ENCODE data around the gene PMPCA.

DNA sequence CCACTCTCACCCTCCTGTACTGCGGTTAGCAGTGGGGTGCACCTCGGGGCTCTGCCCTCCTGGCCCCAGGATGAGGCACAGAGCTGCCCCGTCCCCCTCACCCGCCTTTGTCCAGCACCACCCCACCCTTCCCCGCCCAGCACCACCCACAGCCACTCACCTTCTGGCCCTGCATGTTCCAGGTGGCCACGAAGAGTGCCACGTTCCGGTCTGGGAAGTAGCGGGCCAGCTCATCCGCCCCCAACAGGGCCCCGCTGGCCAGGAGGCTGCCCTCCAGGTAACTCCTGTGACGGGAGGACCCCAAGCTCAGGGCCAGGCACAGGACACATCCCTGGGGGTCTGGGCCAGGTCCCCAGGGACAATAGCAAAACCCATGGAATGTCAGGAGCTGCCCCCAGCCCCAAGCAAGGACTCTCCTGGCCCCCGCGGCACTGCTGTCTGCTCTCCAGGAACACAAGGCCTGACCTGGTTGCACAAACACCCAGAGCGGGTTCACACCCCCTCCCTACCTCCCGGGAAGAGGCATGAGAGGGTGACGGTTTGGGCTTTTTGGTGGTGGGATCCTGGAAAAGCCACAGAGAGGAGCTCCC lies 24.2 kb downstream of the PMPCA start:
- TF ChIP-seq, protein P1, sequence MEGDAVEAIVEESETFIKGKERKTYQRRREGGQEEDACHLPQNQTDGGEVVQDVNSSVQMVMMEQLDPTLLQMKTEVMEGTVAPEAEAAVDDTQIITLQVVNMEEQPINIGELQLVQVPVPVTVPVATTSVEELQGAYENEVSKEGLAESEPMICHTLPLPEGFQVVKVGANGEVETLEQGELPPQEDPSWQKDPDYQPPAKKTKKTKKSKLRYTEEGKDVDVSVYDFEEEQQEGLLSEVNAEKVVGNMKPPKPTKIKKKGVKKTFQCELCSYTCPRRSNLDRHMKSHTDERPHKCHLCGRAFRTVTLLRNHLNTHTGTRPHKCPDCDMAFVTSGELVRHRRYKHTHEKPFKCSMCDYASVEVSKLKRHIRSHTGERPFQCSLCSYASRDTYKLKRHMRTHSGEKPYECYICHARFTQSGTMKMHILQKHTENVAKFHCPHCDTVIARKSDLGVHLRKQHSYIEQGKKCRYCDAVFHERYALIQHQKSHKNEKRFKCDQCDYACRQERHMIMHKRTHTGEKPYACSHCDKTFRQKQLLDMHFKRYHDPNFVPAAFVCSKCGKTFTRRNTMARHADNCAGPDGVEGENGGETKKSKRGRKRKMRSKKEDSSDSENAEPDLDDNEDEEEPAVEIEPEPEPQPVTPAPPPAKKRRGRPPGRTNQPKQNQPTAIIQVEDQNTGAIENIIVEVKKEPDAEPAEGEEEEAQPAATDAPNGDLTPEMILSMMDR (conservative IDR thresholded peaks at IDR 0.05; ENCODE audit: low read depth in 2 of 2) = no peak
- TF ChIP-seq EZH2 (IDR thresholded peaks at IDR 0.05; ENCODE audit: low read depth, unreplicated experiment) (no peak), NANOG (IDR thresholded peaks at IDR 0.05; ENCODE audit: borderline replicate concordance) (no peak), POLR2AphosphoS5 (IDR thresholded peaks at IDR 0.05; ENCODE audit: low read depth) (no peak), CREB1 (CRISPR knock-in tag; IDR thresholded peaks at IDR 0.05; ENCODE audit: low read depth) (no peak), EZH2phosphoT487 (IDR thresholded peaks at IDR 0.05; ENCODE audit: unreplicated experiment) (no peak), ZNF331 (CRISPR knock-in tag; IDR thresholded peaks at IDR 0.05; ENCODE audit: low read depth) (no peak), JUNB (IDR thresholded peaks at IDR 0.05; ENCODE audit: unreplicated experiment) (no peak), STAT1 (IDR thresholded peaks at IDR 0.05; ENCODE audit: unreplicated experiment) (no peak), ZNF114 (CRISPR knock-in tag; IDR thresholded peaks at IDR 0.05) (no peak)
- TF ChIP-seq, protein P2, sequence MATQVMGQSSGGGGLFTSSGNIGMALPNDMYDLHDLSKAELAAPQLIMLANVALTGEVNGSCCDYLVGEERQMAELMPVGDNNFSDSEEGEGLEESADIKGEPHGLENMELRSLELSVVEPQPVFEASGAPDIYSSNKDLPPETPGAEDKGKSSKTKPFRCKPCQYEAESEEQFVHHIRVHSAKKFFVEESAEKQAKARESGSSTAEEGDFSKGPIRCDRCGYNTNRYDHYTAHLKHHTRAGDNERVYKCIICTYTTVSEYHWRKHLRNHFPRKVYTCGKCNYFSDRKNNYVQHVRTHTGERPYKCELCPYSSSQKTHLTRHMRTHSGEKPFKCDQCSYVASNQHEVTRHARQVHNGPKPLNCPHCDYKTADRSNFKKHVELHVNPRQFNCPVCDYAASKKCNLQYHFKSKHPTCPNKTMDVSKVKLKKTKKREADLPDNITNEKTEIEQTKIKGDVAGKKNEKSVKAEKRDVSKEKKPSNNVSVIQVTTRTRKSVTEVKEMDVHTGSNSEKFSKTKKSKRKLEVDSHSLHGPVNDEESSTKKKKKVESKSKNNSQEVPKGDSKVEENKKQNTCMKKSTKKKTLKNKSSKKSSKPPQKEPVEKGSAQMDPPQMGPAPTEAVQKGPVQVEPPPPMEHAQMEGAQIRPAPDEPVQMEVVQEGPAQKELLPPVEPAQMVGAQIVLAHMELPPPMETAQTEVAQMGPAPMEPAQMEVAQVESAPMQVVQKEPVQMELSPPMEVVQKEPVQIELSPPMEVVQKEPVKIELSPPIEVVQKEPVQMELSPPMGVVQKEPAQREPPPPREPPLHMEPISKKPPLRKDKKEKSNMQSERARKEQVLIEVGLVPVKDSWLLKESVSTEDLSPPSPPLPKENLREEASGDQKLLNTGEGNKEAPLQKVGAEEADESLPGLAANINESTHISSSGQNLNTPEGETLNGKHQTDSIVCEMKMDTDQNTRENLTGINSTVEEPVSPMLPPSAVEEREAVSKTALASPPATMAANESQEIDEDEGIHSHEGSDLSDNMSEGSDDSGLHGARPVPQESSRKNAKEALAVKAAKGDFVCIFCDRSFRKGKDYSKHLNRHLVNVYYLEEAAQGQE (IDR thresholded peaks at IDR 0.05; ENCODE audit: unreplicated experiment) = no peak
- TF ChIP-seq, protein P3, sequence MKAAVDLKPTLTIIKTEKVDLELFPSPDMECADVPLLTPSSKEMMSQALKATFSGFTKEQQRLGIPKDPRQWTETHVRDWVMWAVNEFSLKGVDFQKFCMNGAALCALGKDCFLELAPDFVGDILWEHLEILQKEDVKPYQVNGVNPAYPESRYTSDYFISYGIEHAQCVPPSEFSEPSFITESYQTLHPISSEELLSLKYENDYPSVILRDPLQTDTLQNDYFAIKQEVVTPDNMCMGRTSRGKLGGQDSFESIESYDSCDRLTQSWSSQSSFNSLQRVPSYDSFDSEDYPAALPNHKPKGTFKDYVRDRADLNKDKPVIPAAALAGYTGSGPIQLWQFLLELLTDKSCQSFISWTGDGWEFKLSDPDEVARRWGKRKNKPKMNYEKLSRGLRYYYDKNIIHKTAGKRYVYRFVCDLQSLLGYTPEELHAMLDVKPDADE (IDR thresholded peaks at IDR 0.05) = no peak

Data from GM23338 (cell line).